Fibroblast of lung (primary cell): Measurements from ENCODE around the gene INPP5A.

Source experiments
- CTCF ChIP-seq, 2 donors: IDR thresholded peaks in 1 of 2; conservative IDR thresholded peaks in 1 of 2; 1 replicate in 1 of 2; 2 replicates in 1 of 2; pipeline ENCODE4 v1.5.1; 2011 to 2012; ENCODE audit warnings: low read length in 2 of 2, control low read depth in 1 of 2, inconsistent platforms in 1 of 2, low read depth in 1 of 2, mild to moderate bottlenecking in 1 of 2
- EZH2 ChIP-seq: IDR thresholded peaks from 2 replicates; pipeline ENCODE4 v1.5.1; 2012; ENCODE audit warnings: low read length, control low read depth, mild to moderate bottlenecking; ENCODE audit errors: missing control alignments

- TF ChIP-seq CTCF (conservative IDR thresholded peaks at IDR 0.05 in 1 of 2, IDR thresholded peaks at IDR 0.05 in 1 of 2; ENCODE audit: low read depth in 1 of 2, low read length in 2 of 2) (no peak), EZH2 (no peak)
These were observed 141.0 kb downstream of the INPP5A start for GRCh38 chr10:132678436-132679216.
